Cardiac muscle cell (in vitro differentiated cells and primary cell): ENCODE measurements around the gene MED13L. TPM values are rescaled to one million over a fixed set of nuclear protein-coding genes. Genes with fewer than 3 reads are reported as not detected.
A peak's percentile ranks its signal among the peaks of the same experiment; 100 is the strongest.

Experiments
- DNase-seq, 2 donors: peaks; one replicate each; pipeline versions ENCODE4 v3.0.0 to v3.0.0-alpha.2; 2010 to 2017; ENCODE audit warnings: low read depth in 1 of 2, low spot score in 1 of 2
- H3K27ac ChIP-seq: fragments of 200-600 bp; sonication (generic); 2 replicates; pipeline ENCODE4 v1.5.1; 2016
- H3K27me3 ChIP-seq: fragments of 200-600 bp; sonication (generic); 2 replicates; pipeline ENCODE4 v1.6.0; 2016; ENCODE audit warnings: control low read depth
- H3K36me3 ChIP-seq: fragments of 200-600 bp; sonication (generic); 2 replicates; pipeline ENCODE4 v1.5.1; 2016; ENCODE audit warnings: control low read depth
- H3K4me1 ChIP-seq: fragments of 200-600 bp; sonication (generic); 2 replicates; pipeline ENCODE4 v1.8.1; 2017; ENCODE audit warnings: low read depth, mild to moderate bottlenecking, mixed run types
- H3K4me3 ChIP-seq: fragments of 200-600 bp; sonication (generic); 2 replicates; pipeline ENCODE4 v1.5.1; 2016; ENCODE audit warnings: mild to moderate bottlenecking
- H3K9me3 ChIP-seq: fragments of 200-600 bp; sonication (generic); 2 replicates; pipeline ENCODE4 v1.5.1; 2017; ENCODE audit warnings: low read depth, mild to moderate bottlenecking, control low read depth
- polyA plus RNA-seq: library from polyadenylated mRNA; unstranded; fragments of >200 nt; fragmentation: Nextera tagmentation; extraction: Ambion mirVana; gene quantifications from 2 replicates; pipeline ENCODE4 v1.2.1, GENCODE V29; 2016
- total RNA-seq: library from RNA; depleted of rRNA; stranded (reverse); fragments of >200 nt; gene quantifications from 2 replicates; pipeline ENCODE4 v1.2.3, GENCODE V29; 2016
- TF ChIP-seq, protein P1 (sequence below): IDR thresholded peaks from 2 replicates; pipeline ENCODE4 v1.5.1; 2012; ENCODE audit warnings: low read depth, mild to moderate bottlenecking, low read length

The MED13L gene
- total and polyA plus RNA-seq, 2 experiments from 2014 or later = 31.3 to 94.3 TPM

DNA sequence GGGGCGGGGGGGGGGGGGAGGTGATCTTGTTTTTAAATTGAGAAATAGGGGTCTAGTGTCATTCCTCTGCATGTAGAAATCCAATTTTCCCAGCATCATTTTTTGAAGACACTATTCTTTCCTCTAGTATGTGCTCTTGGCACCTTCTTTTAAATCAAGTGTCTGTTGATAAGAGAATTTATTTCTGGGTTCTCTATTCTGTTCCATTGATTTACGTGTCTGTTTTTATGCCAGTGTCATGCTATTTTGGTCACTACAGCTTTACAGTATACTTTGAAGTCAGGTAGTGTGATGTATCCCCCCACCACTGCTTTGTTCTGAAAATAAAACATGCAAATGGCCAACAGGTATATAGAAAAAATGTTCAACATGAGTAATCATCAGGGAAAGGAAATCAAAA, 252.7 kb downstream of the MED13L start:
- Histone ChIP-seq H3K27me3 (no peaks in the 10 kb centered on the region), H3K27ac (no peak overlapping the region), H3K4me1 (no peaks in the 10 kb centered on the region), H3K36me3 (peaks cover 6% of the 10 kb centered on the region), H3K9me3 (no peaks in the 10 kb centered on the region), H3K4me3 (no peak overlapping the region)
- TF ChIP-seq, protein P1, sequence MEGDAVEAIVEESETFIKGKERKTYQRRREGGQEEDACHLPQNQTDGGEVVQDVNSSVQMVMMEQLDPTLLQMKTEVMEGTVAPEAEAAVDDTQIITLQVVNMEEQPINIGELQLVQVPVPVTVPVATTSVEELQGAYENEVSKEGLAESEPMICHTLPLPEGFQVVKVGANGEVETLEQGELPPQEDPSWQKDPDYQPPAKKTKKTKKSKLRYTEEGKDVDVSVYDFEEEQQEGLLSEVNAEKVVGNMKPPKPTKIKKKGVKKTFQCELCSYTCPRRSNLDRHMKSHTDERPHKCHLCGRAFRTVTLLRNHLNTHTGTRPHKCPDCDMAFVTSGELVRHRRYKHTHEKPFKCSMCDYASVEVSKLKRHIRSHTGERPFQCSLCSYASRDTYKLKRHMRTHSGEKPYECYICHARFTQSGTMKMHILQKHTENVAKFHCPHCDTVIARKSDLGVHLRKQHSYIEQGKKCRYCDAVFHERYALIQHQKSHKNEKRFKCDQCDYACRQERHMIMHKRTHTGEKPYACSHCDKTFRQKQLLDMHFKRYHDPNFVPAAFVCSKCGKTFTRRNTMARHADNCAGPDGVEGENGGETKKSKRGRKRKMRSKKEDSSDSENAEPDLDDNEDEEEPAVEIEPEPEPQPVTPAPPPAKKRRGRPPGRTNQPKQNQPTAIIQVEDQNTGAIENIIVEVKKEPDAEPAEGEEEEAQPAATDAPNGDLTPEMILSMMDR = no peak
- no peak for DNase-seq

DNA sequence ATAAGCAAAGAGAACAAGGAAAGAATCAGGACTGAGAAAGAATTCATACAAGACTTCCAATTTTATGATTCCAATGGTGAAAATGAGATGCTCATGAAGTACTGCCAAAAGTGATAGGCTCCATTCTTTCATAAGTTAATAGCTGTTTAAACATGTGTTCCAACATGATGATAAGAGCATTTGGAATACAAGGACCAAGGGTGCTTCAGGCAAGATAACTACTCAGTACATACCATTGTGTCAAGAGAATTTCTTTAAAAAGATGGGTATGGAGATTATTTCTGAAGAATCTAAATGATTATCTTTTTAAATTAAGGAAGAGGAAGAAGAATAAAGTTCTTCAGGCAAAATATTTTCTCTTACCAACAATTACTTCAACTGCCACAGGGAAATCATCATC, 258.1 kb downstream of the MED13L start:
- no peaks in the 10 kb centered on the region for H3K27me3 ChIP-seq
- TF ChIP-seq, protein P1 = no peak
- H3K9me3 ChIP-seq = no peaks in the 10 kb centered on the region
- peaks cover 5% of the 10 kb centered on the region for H3K4me1 ChIP-seq
- H3K36me3 ChIP-seq = peaks cover 28% of the 10 kb centered on the region
- H3K27ac ChIP-seq = no peak overlapping the region
- H3K4me3 ChIP-seq = no peak overlapping the region
- DNase-seq = no peak

DNA sequence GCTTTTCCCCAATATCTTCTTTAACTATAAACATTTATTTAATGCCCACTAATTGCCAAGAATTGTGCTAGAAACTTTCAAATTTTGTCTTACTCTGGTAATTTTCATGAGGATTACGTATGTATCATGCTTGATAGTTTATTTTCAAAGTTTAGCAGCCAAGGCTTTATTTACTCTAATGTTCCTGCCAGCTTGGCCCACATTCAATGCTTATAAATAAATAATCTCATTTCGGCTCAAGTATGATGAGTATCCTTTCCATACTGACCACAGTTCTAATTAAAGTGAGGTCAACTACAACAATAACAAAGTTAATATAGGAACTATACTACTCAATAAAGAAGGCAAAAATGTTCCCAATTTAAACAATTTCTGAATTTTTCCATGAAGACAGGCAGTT, 259.2 kb downstream of the MED13L start:
- Histone ChIP-seq H3K9me3 (no peaks in the 10 kb centered on the region), H3K27ac (no peak overlapping the region), H3K36me3 (peaks cover 35% of the 10 kb centered on the region), H3K27me3 (no peaks in the 10 kb centered on the region), H3K4me1 (peaks cover 5% of the 10 kb centered on the region), H3K4me3 (no peak overlapping the region)
- no peak for DNase-seq
- TF ChIP-seq, protein P1 = no peak

DNA sequence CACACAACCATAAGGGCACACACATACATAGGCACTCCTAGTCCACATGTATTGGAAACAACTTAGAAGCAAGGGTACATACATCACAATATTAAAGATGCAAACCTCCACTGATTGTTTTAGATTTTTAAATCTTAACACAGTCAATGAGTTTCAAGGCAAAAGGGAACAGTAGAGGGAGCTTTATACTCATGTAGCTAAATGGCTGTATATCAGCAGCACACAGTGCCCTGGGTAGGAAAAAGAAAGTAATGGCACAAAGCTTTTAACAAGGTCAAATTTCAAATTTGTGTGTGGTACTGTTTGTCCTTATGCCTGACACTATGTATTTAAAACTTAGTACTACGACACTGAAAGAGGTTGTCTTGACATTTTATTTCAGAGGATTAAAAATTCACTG, 262.0 kb downstream of the MED13L start:
- no peaks in the 10 kb centered on the region for H3K27me3 ChIP-seq
- H3K27ac ChIP-seq = no peak overlapping the region
- peaks cover 33% of the 10 kb centered on the region for H3K36me3 ChIP-seq
- H3K9me3 ChIP-seq = no peaks in the 10 kb centered on the region
- peaks cover 5% of the 10 kb centered on the region for H3K4me1 ChIP-seq
- H3K4me3 ChIP-seq = no peak overlapping the region
- DNase-seq = peak; percentile 64 to 75
- TF ChIP-seq, protein P1 = peak; percentile 65

DNA sequence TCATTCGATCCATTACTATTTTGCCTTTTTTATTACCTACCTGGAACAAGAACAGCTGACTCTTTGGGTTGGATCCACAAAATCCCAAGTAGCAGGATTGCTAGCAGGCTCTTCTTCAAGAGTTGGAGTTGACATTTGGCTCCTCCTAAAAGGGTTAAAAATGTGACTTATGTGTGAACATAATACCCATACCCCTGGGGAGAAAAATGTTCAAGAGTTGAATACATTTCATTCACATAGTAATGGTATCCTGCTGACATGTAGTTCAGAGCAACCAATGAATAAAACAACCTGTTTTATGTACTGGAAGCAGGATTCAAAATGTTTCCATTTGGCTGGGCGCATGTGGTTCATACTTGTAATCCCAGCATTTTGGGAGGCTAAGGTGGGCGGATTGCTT, 264.7 kb downstream of the MED13L start:
- TF ChIP-seq, protein P1 = no peak
- no peaks in the 10 kb centered on the region for H3K9me3 ChIP-seq
- H3K36me3 ChIP-seq = peaks cover 33% of the 10 kb centered on the region
- H3K27me3 ChIP-seq = no peaks in the 10 kb centered on the region
- no peak overlapping the region for H3K4me3 ChIP-seq
- peaks cover 5% of the 10 kb centered on the region for H3K4me1 ChIP-seq
- DNase-seq = no peak
- H3K27ac ChIP-seq = no peak overlapping the region

DNA sequence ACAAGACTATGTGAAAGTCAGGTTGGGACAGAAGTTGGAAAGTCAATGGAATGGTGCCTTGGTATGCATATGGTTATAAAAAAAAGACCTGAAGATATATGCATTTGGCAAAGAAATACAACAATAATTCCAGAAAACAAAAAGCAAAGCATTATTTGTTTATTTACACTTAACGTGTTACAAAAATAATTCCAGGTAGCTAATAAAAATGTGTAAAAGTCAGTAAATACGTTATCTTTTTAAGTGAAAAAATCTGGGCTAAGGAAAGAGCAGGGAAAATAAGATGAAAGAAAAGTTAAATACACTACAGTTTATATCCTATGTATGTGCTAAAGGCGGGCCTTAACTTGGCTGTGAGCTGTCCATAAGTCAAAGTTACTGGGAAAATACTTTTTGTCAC, 266.3 kb downstream of the MED13L start:
- no peaks in the 10 kb centered on the region for H3K9me3 ChIP-seq
- H3K4me3 ChIP-seq = no peak overlapping the region
- peaks cover 5% of the 10 kb centered on the region for H3K4me1 ChIP-seq
- DNase-seq = no peak
- no peaks in the 10 kb centered on the region for H3K27me3 ChIP-seq
- H3K36me3 ChIP-seq = peaks cover 42% of the 10 kb centered on the region
- H3K27ac ChIP-seq = no peak overlapping the region
- TF ChIP-seq, protein P1 = no peak
